CD8-positive, alpha-beta memory T cell (primary cell): ENCODE measurements around the gene FIGNL1. TPM values are rescaled to one million over a fixed set of nuclear protein-coding genes. Genes with fewer than 3 reads are reported as not detected.
A peak's percentile ranks its signal among the peaks of the same experiment; 100 is the strongest.

Experiments used
- CTCF ChIA-PET: fragments of 350-600 bp; sonication (Branson Sonifier 250); formaldehyde crosslinking; loops from one replicate; lab custom pipeline; 2021; ENCODE audit warnings: antibody characterized with exemption; lab: Charles Lee
- POLR2A ChIA-PET: fragments of 350-600 bp; sonication (Branson Sonifier 250); formaldehyde crosslinking; loops from one replicate; lab custom pipeline; 2021; ENCODE audit warnings: antibody characterized with exemption; lab: Charles Lee
- DNase-seq, 5 donors: peaks; one replicate each; pipeline versions ENCODE4 v3.0.0 to v3.0.0-alpha.2; 2020 to 2022; ENCODE audit warnings: mixed read lengths in 1 of 5
- H3K27ac ChIP-seq: one replicate; pipeline ENCODE4 v1.7.0; 2013; ENCODE audit warnings: low read depth, mild to moderate bottlenecking, low read length, moderate library complexity
- H3K27me3 ChIP-seq: 2 replicates; pipeline ENCODE4 v1.7.0; 2013; ENCODE audit warnings: low read length, mild to moderate bottlenecking; ENCODE audit not compliant: insufficient read depth, poor library complexity, severe bottlenecking
- H3K36me3 ChIP-seq: 2 replicates; pipeline ENCODE4 v1.7.0; 2013; ENCODE audit warnings: mild to moderate bottlenecking, low read length, moderate library complexity; ENCODE audit not compliant: insufficient read depth
- H3K4me1 ChIP-seq: 2 replicates; pipeline ENCODE4 v1.7.0; 2013; ENCODE audit warnings: mild to moderate bottlenecking, low read length, moderate library complexity; ENCODE audit not compliant: insufficient read depth
- H3K4me3 ChIP-seq: 2 replicates; pipeline ENCODE4 v1.7.0; 2013; ENCODE audit warnings: mild to moderate bottlenecking, low read length
- H3K9me3 ChIP-seq: 2 replicates; pipeline ENCODE4 v1.7.0; 2013; ENCODE audit warnings: mild to moderate bottlenecking, low read length
- H3K27ac Mint-ChIP-seq, 8 donors: one replicate each; pipeline ENCODE4 v1.8.0; 2020 to 2021; ENCODE audit warnings: mixed read lengths in 8 of 8, mild to moderate bottlenecking in 6 of 8, inconsistent platforms in 3 of 8, moderate library complexity in 3 of 8
- H3K27me3 Mint-ChIP-seq, 2 donors: one replicate each; pipeline ENCODE4 v1.8.0; 2020 to 2021; ENCODE audit warnings: mixed read lengths in 2 of 2, mild to moderate bottlenecking in 1 of 2, moderate library complexity in 1 of 2
- H3K36me3 Mint-ChIP-seq, 3 donors: one replicate each; pipeline ENCODE4 v1.8.0; 2020 to 2021; ENCODE audit warnings: mixed read lengths in 3 of 3, inconsistent platforms in 1 of 3, mild to moderate bottlenecking in 1 of 3
- H3K4me1 Mint-ChIP-seq, 3 donors: one replicate each; pipeline ENCODE4 v1.8.0; 2020 to 2021; ENCODE audit warnings: mixed read lengths in 3 of 3, inconsistent platforms in 1 of 3, mild to moderate bottlenecking in 1 of 3
- H3K4me3 Mint-ChIP-seq, 7 donors: one replicate each; pipeline ENCODE4 v1.8.0; 2020 to 2021; ENCODE audit warnings: mixed read lengths in 7 of 7, mild to moderate bottlenecking in 6 of 7, moderate library complexity in 4 of 7, inconsistent platforms in 2 of 7
- H3K9me3 Mint-ChIP-seq, 5 donors: one replicate each; pipeline ENCODE4 v1.8.0; 2020 to 2022; ENCODE audit warnings: mixed read lengths in 5 of 5, mild to moderate bottlenecking in 3 of 5, moderate library complexity in 2 of 5, inconsistent platforms in 1 of 5
- polyA plus RNA-seq: library from polyadenylated mRNA; unstranded; fragments of 300-500 nt; fragmentation: Illumina TruSeq; gene quantifications from one replicate; pipeline ENCODE4 v1.2.3, GENCODE V29; 2021
- total RNA-seq, 2 experiments: library from RNA; stranded (reverse); gene quantifications; one replicate each; pipeline ENCODE4 v1.2.3, GENCODE V29; 2021

Gene FIGNL1
- total and polyA plus RNA-seq, 3 experiments from 2014 or later, result 6.8 to 45.1 (median 45.1) TPM

- Mint-ChIP-seq H3K27me3 (no peaks in the 10 kb centered on the region), H3K4me1 (peaks cover 14 to 30% (median 23%) of the 10 kb centered on the region in 3 donors), H3K27ac (peak overlapping the region in 3 of 8 donors; percentile 5 to 69 (median 39)), H3K36me3 (peaks cover 0 to 60% (median 19%) of the 10 kb centered on the region in 3 donors), H3K9me3 (no peaks in the 10 kb centered on the region), H3K4me3 (no peak overlapping the region)
- H3K27ac ChIP-seq, result no peak overlapping the region
- CTCF ChIA-PET, result interaction anchor here (2.2 kb wide), 1 partner anchor 21 kb away, joined by 6 read pairs; no protein-coding TSS in a partner anchor
- no peaks in the 10 kb centered on the region for H3K27me3 ChIP-seq
- POLR2A ChIA-PET, result no interaction called here
- DNase-seq, result no peak
- H3K4me3 ChIP-seq, result no peak overlapping the region
- H3K9me3 ChIP-seq, result no peaks in the 10 kb centered on the region
- H3K36me3 ChIP-seq, result peaks cover 18% of the 10 kb centered on the region
- peaks cover 14% of the 10 kb centered on the region for H3K4me1 ChIP-seq
Observed at GRCh38 chr7:50446542-50446960, 3.6 kb downstream of the FIGNL1 start.

GRCh38 chr7:50436133-50436806 lies 13.9 kb downstream of the FIGNL1 start:
- no peak overlapping the region for H3K4me3 Mint-ChIP-seq
- Histone ChIP-seq H3K36me3 (no peaks in the 10 kb centered on the region), H3K27me3 (no peaks in the 10 kb centered on the region), H3K4me1 (no peaks in the 10 kb centered on the region), H3K9me3 (no peaks in the 10 kb centered on the region), H3K27ac (no peak overlapping the region), H3K4me3 (no peak overlapping the region)
- H3K4me1 Mint-ChIP-seq, result no peaks in the 10 kb centered on the region
- no peak overlapping the region for H3K27ac Mint-ChIP-seq
- ChIA-PET POLR2A (no interaction called here), CTCF (no interaction called here)
- H3K36me3 Mint-ChIP-seq, result peaks cover 4 to 31% (median 13%) of the 10 kb centered on the region in 3 donors
- no peak for DNase-seq
- no peaks in the 10 kb centered on the region for H3K9me3 Mint-ChIP-seq
- H3K27me3 Mint-ChIP-seq, result no peaks in the 10 kb centered on the region

GRCh38 chr7:50431722-50432305 lies 18.3 kb downstream of the FIGNL1 start:
- no peaks in the 10 kb centered on the region for H3K27me3 Mint-ChIP-seq
- H3K9me3 ChIP-seq, result no peaks in the 10 kb centered on the region
- H3K4me1 Mint-ChIP-seq, result no peaks in the 10 kb centered on the region
- no peak overlapping the region for H3K27ac ChIP-seq
- no peaks in the 10 kb centered on the region for H3K9me3 Mint-ChIP-seq
- ChIA-PET CTCF (no interaction called here), POLR2A (no interaction called here)
- no peak overlapping the region for H3K4me3 Mint-ChIP-seq
- H3K36me3 ChIP-seq, result no peaks in the 10 kb centered on the region
- no peaks in the 10 kb centered on the region for H3K27me3 ChIP-seq
- no peak overlapping the region for H3K4me3 ChIP-seq
- no peaks in the 10 kb centered on the region for H3K4me1 ChIP-seq
- peak overlapping the region in 1 of 8 donors; percentile 38 for H3K27ac Mint-ChIP-seq
- DNase-seq, result no peak
- peaks cover 0 to 2% (median under 1%) of the 10 kb centered on the region in 3 donors for H3K36me3 Mint-ChIP-seq

GRCh38 chr7:50431316-50431715 lies 18.8 kb downstream of the FIGNL1 start:
- Histone ChIP-seq H3K9me3 (no peaks in the 10 kb centered on the region), H3K4me3 (no peak overlapping the region), H3K4me1 (no peaks in the 10 kb centered on the region), H3K36me3 (no peaks in the 10 kb centered on the region), H3K27ac (no peak overlapping the region), H3K27me3 (no peaks in the 10 kb centered on the region)
- ChIA-PET CTCF (no interaction called here), POLR2A (no interaction called here)
- H3K4me1 Mint-ChIP-seq, result no peaks in the 10 kb centered on the region
- DNase-seq, result no peak
- no peaks in the 10 kb centered on the region for H3K9me3 Mint-ChIP-seq
- no peaks in the 10 kb centered on the region for H3K36me3 Mint-ChIP-seq
- H3K27ac Mint-ChIP-seq, result peak overlapping the region in 1 of 8 donors; percentile 38
- no peak overlapping the region for H3K4me3 Mint-ChIP-seq
- H3K27me3 Mint-ChIP-seq, result no peaks in the 10 kb centered on the region

- ChIA-PET POLR2A (interaction anchor here (0.6 kb wide), 1 partner anchor 13 kb away, joined by 3 read pairs; no protein-coding TSS in a partner anchor), CTCF (interaction anchor here (1.4 to 2.3 kb wide), 2 partner anchors 9 to 11 kb away, joined by 3 to 7 read pairs; no protein-coding TSS in a partner anchor)
- no peaks in the 10 kb centered on the region for H3K36me3 Mint-ChIP-seq
- H3K27me3 Mint-ChIP-seq, result no peaks in the 10 kb centered on the region
- H3K4me3 Mint-ChIP-seq, result no peak overlapping the region
- H3K27ac Mint-ChIP-seq, result no peak overlapping the region
- no peaks in the 10 kb centered on the region for H3K4me1 Mint-ChIP-seq
- Histone ChIP-seq H3K27me3 (no peaks in the 10 kb centered on the region), H3K9me3 (no peaks in the 10 kb centered on the region), H3K4me3 (no peak overlapping the region), H3K27ac (no peak overlapping the region), H3K36me3 (no peaks in the 10 kb centered on the region), H3K4me1 (no peaks in the 10 kb centered on the region)
- no peaks in the 10 kb centered on the region for H3K9me3 Mint-ChIP-seq
- no peak for DNase-seq
Observed at GRCh38 chr7:50428911-50429310, 21.2 kb downstream of the FIGNL1 start.

- H3K36me3 ChIP-seq, result no peaks in the 10 kb centered on the region
- Mint-ChIP-seq H3K27ac (no peak overlapping the region), H3K4me3 (no peak overlapping the region), H3K36me3 (no peaks in the 10 kb centered on the region), H3K27me3 (no peaks in the 10 kb centered on the region), H3K4me1 (no peaks in the 10 kb centered on the region), H3K9me3 (no peaks in the 10 kb centered on the region)
- POLR2A ChIA-PET, result interaction anchor here (0.6 kb wide), 1 partner anchor 238 kb away, joined by 3 read pairs; no protein-coding TSS in a partner anchor
- no peaks in the 10 kb centered on the region for H3K27me3 ChIP-seq
- CTCF ChIA-PET, result interaction anchor here (1.1 to 1.9 kb wide), 5 partner anchors 10 to 335 kb away, joined by 3 to 14 read pairs (median 3); no protein-coding TSS in a partner anchor
- no peaks in the 10 kb centered on the region for H3K4me1 ChIP-seq
- H3K27ac ChIP-seq, result no peak overlapping the region
- H3K9me3 ChIP-seq, result no peaks in the 10 kb centered on the region
- no peak for DNase-seq
- H3K4me3 ChIP-seq, result no peak overlapping the region
Observed at GRCh38 chr7:50427518-50427917, 22.6 kb downstream of the FIGNL1 start.

DNA sequence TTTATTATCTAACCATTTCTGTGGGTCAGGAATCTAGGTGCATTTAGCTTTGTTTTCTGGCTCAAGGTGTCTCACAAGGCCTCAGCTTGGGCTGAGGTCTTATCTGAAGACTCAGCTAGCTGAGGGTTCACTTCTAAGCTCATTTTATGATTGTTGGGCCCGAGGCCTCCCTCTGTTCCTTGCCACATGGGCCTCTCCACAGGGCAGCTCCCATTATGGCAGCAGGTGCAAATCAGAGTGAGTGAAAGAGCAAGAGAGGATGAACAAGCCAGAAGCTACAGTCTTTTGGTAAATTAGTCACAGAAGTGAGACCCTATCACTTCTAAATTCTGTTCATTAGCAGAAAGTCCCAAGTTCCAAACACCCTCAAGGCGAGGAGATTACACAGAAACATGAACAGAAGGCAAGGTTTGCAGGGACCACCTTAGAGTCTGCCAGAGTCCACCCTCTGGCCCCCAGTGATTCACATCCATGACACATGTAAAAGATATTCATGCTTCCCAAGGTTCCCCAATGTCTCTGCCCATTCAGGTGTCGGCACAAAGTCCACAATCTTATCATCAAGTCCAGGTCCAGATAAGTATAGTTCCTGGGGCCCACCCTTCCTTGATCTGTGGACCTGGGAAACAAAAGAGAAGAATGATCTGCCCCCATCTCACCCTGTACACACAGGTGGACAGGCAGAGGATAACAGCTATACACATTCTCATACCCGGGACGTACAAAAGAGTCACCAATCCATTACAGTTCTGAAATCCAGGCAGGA lies 23.7 kb downstream of the FIGNL1 start:
- Histone ChIP-seq H3K9me3 (no peaks in the 10 kb centered on the region), H3K4me3 (no peak overlapping the region), H3K27me3 (no peaks in the 10 kb centered on the region), H3K27ac (no peak overlapping the region), H3K36me3 (no peaks in the 10 kb centered on the region), H3K4me1 (no peaks in the 10 kb centered on the region)
- no peak for DNase-seq
- CTCF ChIA-PET, result interaction anchor here (1.2 to 1.9 kb wide), 3 partner anchors 8 to 334 kb away, joined by 3 to 14 read pairs (median 4); no protein-coding TSS in a partner anchor
- Mint-ChIP-seq H3K27me3 (no peaks in the 10 kb centered on the region), H3K4me3 (no peak overlapping the region), H3K9me3 (no peaks in the 10 kb centered on the region), H3K27ac (no peak overlapping the region), H3K36me3 (no peaks in the 10 kb centered on the region), H3K4me1 (no peaks in the 10 kb centered on the region)
- POLR2A ChIA-PET, result no interaction called here
